Naive thymus-derived CD4-positive, alpha-beta T cell (primary cell): ENCODE data around the gene PPP2R3C. TPM values are rescaled to one million over a fixed set of nuclear protein-coding genes. Genes with fewer than 3 reads are reported as not detected.
A peak's percentile ranks its signal among the peaks of the same experiment; 100 is the strongest.
"Not testable (repeated sequence)": the region's sequence is repeated elsewhere in the genome, so short reads cannot be mapped to it uniquely, and the experiment has no call there.

ENCODE experiments used
- ATAC-seq: fragments of 150-1000 bp; cut with Tn5 transposase; 2 replicates; pipeline ENCODE4 v1.10.0; 2021; ENCODE audit warnings: mild to moderate bottlenecking, moderate library complexity
- CTCF ChIA-PET: fragments of 350-600 bp; sonication (Branson Sonifier 250); formaldehyde crosslinking; loops from one replicate; lab custom pipeline; 2021; ENCODE audit warnings: antibody characterized with exemption; lab: Charles Lee
- POLR2A ChIA-PET: fragments of 350-600 bp; sonication (Branson Sonifier 250); formaldehyde crosslinking; loops from one replicate; lab custom pipeline; 2021; ENCODE audit warnings: antibody characterized with exemption, inconsistent platforms; lab: Charles Lee
- DNase-seq, 9 donors: peaks; one replicate each; pipeline versions ENCODE4 v3.0.0 to v3.0.0-alpha.2; 2020 to 2022; ENCODE audit warnings: mixed read lengths in 1 of 9
- H3K27ac ChIP-seq: one replicate; pipeline ENCODE4 v1.7.0; 2013; ENCODE audit warnings: mild to moderate bottlenecking, low read depth, low read length, moderate library complexity
- H3K27me3 ChIP-seq, 2 donors: one replicate each; pipeline ENCODE4 v1.7.0; 2013; ENCODE audit warnings: low read length in 2 of 2, mild to moderate bottlenecking in 2 of 2, moderate library complexity in 2 of 2; ENCODE audit not compliant: control insufficient read depth in 2 of 2, insufficient read depth in 2 of 2
- H3K36me3 ChIP-seq, 3 experiments: 1 replicate in 2 of 3; 2 replicates in 1 of 3; pipeline ENCODE4 v1.7.0; 2013; ENCODE audit warnings: low read length in 3 of 3, mild to moderate bottlenecking in 3 of 3, moderate library complexity in 1 of 3; ENCODE audit not compliant: insufficient read depth in 3 of 3, control insufficient read depth in 2 of 3
- H3K4me1 ChIP-seq, 2 donors: one replicate each; pipeline ENCODE4 v1.7.0; 2013; ENCODE audit warnings: low read length in 2 of 2, mild to moderate bottlenecking in 2 of 2, moderate library complexity in 1 of 2; ENCODE audit not compliant: control insufficient read depth in 2 of 2, insufficient read depth in 2 of 2
- H3K4me3 ChIP-seq: 2 replicates; pipeline ENCODE4 v1.7.0; 2013; ENCODE audit warnings: mild to moderate bottlenecking, low read length
- H3K9me3 ChIP-seq, 3 experiments: 1 replicate in 2 of 3; 2 replicates in 1 of 3; pipeline ENCODE4 v1.7.0; 2013; ENCODE audit warnings: low read length in 3 of 3; ENCODE audit not compliant: control insufficient read depth in 2 of 3
- H3K27ac Mint-ChIP-seq, 9 donors: one replicate each; pipeline ENCODE4 v1.8.0; 2020 to 2022; ENCODE audit warnings: mixed read lengths in 9 of 9, mild to moderate bottlenecking in 8 of 9, moderate library complexity in 5 of 9, inconsistent platforms in 2 of 9
- H3K27me3 Mint-ChIP-seq, 5 donors: one replicate each; pipeline ENCODE4 v1.8.0; 2021 to 2022; ENCODE audit warnings: mixed read lengths in 5 of 5, mild to moderate bottlenecking in 1 of 5
- H3K36me3 Mint-ChIP-seq, 5 donors: one replicate each; pipeline ENCODE4 v1.8.0; 2020 to 2022; ENCODE audit warnings: mixed read lengths in 5 of 5, mild to moderate bottlenecking in 3 of 5, inconsistent platforms in 1 of 5
- H3K4me1 Mint-ChIP-seq, 7 donors: one replicate each; pipeline ENCODE4 v1.8.0; 2020 to 2022; ENCODE audit warnings: mixed read lengths in 7 of 7, mild to moderate bottlenecking in 3 of 7, inconsistent platforms in 1 of 7
- H3K4me3 Mint-ChIP-seq, 10 donors: one replicate each; pipeline ENCODE4 v1.8.0; 2020 to 2022; ENCODE audit warnings: mild to moderate bottlenecking in 10 of 10, mixed read lengths in 10 of 10, moderate library complexity in 6 of 10, inconsistent platforms in 2 of 10
- H3K9me3 Mint-ChIP-seq, 11 donors: one replicate each; pipeline ENCODE4 v1.8.0; 2020 to 2022; ENCODE audit warnings: mixed read lengths in 11 of 11, mild to moderate bottlenecking in 4 of 11, inconsistent platforms in 1 of 11, moderate library complexity in 1 of 11
- intact Hi-C, 2 donors: fragments of 100-400 bp; cut with micrococcal nuclease; formaldehyde crosslinking; loops; one replicate each; pipeline ENCODE4 v1.15.1; 2023
- polyA plus RNA-seq, 2 donors: library from polyadenylated mRNA; unstranded; fragments of 300-500 nt; fragmentation: Illumina TruSeq; gene quantifications; one replicate each; pipeline ENCODE4 v1.2.3, GENCODE V29; 2021
- total RNA-seq, 6 experiments: library from RNA in 5 of 6; stranded (reverse) in 5 of 6; gene quantifications; 1 replicate in 5 of 6; 2 replicates in 1 of 6; pipeline ENCODE4 v1.2.3 and lab custom pipeline; 2021 to 2026

PPP2R3C gene
- total and polyA plus RNA-seq, 7 experiments from 2014 or later, result 31.4 to 52.2 (median 36.7) TPM

DNA sequence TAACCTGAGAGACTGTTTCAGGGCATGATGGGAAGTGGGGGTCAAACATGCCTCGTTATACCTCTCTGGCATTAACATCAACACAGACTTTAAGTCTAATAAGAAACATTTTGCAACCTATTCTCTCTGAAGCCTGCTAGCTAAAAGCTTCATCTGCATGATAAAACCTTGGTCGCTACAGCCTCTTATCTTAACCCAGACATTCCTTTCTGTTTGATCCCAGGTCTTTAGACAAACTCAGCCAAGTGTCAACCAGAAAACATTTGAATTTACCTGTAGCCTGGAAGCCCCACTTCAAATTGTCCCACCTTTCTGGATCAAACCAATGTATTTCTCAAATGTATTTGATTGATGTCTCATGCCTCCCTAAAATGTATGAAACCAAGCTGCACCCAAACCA is 9.1 kb downstream of the PPP2R3C start:
- peak overlapping the region in 6 of 9 donors; percentile 10 to 65 (median 35) for H3K27ac Mint-ChIP-seq
- H3K9me3 ChIP-seq, result no peaks in the 10 kb centered on the region
- ChIA-PET POLR2A (interaction anchor here (0.7 kb wide), 1 partner anchor 9 kb away, joined by 4 read pairs; the partner anchor contains the start of gene PPP2R3C), CTCF (no interaction called here)
- no peaks in the 10 kb centered on the region for H3K27me3 ChIP-seq
- H3K27ac ChIP-seq, result no peak overlapping the region
- no peak for DNase-seq
- no peaks in the 10 kb centered on the region for H3K9me3 Mint-ChIP-seq
- no peak for ATAC-seq
- intact Hi-C loops, result no loop called here
- H3K4me1 ChIP-seq, result no peaks in the 10 kb centered on the region
- no peaks in the 10 kb centered on the region for H3K27me3 Mint-ChIP-seq
- no peak overlapping the region for H3K4me3 ChIP-seq
- H3K4me3 Mint-ChIP-seq, result no peak overlapping the region
- peaks cover 13 to 51% (median 15%) of the 10 kb centered on the region in 3 experiments for H3K36me3 ChIP-seq
- H3K4me1 Mint-ChIP-seq, result peaks cover 7 to 36% (median 23%) of the 10 kb centered on the region in 7 donors
- peaks cover 18 to 51% (median 42%) of the 10 kb centered on the region in 5 donors for H3K36me3 Mint-ChIP-seq

DNA sequence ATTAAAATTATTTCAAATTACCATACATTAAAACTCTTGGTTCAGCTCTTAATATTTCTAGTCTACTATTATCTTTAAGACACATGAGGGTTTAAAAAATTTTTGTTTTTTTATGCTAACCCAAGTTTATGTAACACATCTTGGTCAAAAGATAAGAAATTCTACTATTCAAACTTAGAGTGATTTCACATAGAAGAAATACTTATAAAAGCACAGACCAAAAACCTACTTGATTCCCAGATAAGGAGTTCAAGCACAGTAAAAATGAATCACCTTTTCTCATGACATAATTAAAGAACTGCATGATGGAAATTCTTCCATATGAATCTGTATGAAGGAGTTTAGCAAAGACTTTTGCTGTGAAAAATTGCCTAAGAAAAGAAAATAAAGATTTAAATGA is 13.9 kb downstream of the PPP2R3C start:
- DNase-seq, result no peak
- intact Hi-C loops, result no loop called here
- H3K9me3 ChIP-seq, result no peaks in the 10 kb centered on the region
- Mint-ChIP-seq H3K4me3 (no peak overlapping the region), H3K9me3 (no peaks in the 10 kb centered on the region), H3K36me3 (peaks cover 15 to 42% (median 35%) of the 10 kb centered on the region in 5 donors), H3K27me3 (no peaks in the 10 kb centered on the region), H3K4me1 (peaks cover 0 to 15% (median 2%) of the 10 kb centered on the region in 7 donors), H3K27ac (no peak overlapping the region)
- no peaks in the 10 kb centered on the region for H3K27me3 ChIP-seq
- H3K4me3 ChIP-seq, result no peak overlapping the region
- CTCF ChIA-PET, result no interaction called here
- ATAC-seq, result no peak
- POLR2A ChIA-PET, result interaction anchor here (0.7 kb wide), 1 partner anchor 133 kb away, joined by 3 read pairs; no protein-coding TSS in a partner anchor
- no peak overlapping the region for H3K27ac ChIP-seq
- peaks cover 10 to 54% (median 21%) of the 10 kb centered on the region in 3 experiments for H3K36me3 ChIP-seq
- H3K4me1 ChIP-seq, result no peaks in the 10 kb centered on the region

DNA sequence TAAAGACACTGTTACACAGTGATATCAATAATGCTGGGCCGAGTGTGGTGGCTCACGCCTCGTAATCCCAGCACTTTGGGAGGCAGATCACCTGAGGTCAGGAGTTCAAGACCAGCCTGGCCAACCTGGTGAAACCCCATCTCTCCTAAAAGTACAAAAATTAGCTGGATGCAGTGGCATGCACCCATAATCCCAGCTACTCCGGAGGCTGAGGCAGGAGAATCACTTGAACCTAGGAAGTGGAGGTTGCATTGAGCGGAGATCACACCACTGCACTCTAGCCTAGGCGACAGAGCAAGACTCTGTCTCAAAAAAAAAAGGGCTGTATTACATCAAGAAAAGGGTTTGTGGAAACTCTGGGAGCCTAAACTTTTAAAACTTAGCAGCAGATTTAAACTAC is 27.1 kb downstream of the PPP2R3C start:
- H3K36me3 ChIP-seq, result peaks cover 0 to 65% (median 9%) of the 10 kb centered on the region in 3 experiments
- POLR2A ChIA-PET, H3K4me1 Mint-ChIP-seq, H3K9me3 Mint-ChIP-seq, ATAC-seq, H3K27ac ChIP-seq, H3K9me3 ChIP-seq, H3K4me1 ChIP-seq, intact Hi-C loops, H3K27me3 Mint-ChIP-seq, DNase-seq, H3K4me3 ChIP-seq, H3K4me3 Mint-ChIP-seq, H3K27me3 ChIP-seq: not testable (repeated sequence)
- Mint-ChIP-seq H3K36me3 (peaks cover 0 to 34% (median 15%) of the 10 kb centered on the region in 5 donors), H3K27ac (peak overlapping the region in 1 of 9 donors; percentile 5)
- CTCF ChIA-PET, result interaction anchor here (0.6 kb wide), 1 partner anchor 331 kb away, joined by 3 read pairs; no protein-coding TSS in a partner anchor

DNA sequence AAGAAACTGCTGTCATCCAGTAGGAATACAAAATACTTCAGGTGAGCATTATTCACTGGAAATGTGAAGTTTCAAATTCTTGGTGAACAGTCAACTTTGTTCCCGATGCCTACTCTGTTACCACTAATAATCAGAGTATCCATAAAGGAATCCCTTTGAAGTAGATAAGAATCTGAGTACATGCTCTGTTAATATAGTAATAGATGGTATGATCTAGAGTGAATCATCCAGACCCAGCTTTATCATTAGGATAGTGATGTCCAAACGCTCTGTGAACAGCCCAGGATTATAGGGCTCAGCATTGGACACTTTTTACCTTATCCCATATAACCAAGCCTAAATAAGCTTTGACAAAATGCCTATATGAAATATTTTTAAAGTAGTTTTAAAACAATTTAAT is 33.3 kb downstream of the PPP2R3C start:
- Histone ChIP-seq H3K4me3 (no peak overlapping the region), H3K27ac (no peak overlapping the region), H3K9me3 (no peaks in the 10 kb centered on the region), H3K27me3 (no peaks in the 10 kb centered on the region), H3K4me1 (no peaks in the 10 kb centered on the region), H3K36me3 (peaks cover 0 to 66% (median 17%) of the 10 kb centered on the region in 3 experiments)
- Mint-ChIP-seq H3K27me3 (no peaks in the 10 kb centered on the region), H3K4me1 (no peaks in the 10 kb centered on the region), H3K27ac (peak overlapping the region in 5 of 9 donors; percentile 11 to 66 (median 50)), H3K4me3 (no peak overlapping the region), H3K36me3 (peaks cover 6 to 39% (median 19%) of the 10 kb centered on the region in 5 donors), H3K9me3 (no peaks in the 10 kb centered on the region)
- no peak for ATAC-seq
- intact Hi-C loops, result no loop called here
- ChIA-PET POLR2A (interaction anchor here (0.5 to 0.8 kb wide), 2 partner anchors 59 to 317 kb away, joined by 3 read pairs; no protein-coding TSS in a partner anchor), CTCF (no interaction called here)
- DNase-seq, result no peak

DNA sequence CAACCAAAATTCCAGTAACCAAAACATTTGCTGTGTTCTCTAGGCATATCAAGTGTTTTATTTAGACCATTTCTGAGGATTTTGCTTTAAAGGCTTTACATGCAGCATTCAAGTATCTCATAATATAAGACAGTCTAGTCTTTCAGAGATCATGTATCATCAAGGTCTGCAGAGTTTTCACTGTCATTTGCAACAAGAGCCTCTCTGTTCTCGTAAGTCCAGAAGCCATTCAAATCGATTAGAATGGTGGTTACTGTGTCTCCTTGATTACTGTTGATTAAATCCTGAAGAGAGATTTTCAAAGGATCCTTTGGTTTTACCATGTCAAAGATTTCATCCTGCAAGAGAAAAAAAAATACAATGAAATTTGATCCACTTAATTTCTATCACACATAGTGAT is 36.3 kb downstream of the PPP2R3C start:
- peaks cover 0 to 55% (median 21%) of the 10 kb centered on the region in 3 experiments for H3K36me3 ChIP-seq
- no peak for ATAC-seq
- H3K4me3 ChIP-seq, result no peak overlapping the region
- CTCF ChIA-PET, result no interaction called here
- Mint-ChIP-seq H3K27ac (peak overlapping the region in 5 of 9 donors; percentile 1 to 67 (median 21)), H3K27me3 (no peaks in the 10 kb centered on the region), H3K36me3 (peaks cover 6 to 38% (median 19%) of the 10 kb centered on the region in 5 donors), H3K9me3 (no peaks in the 10 kb centered on the region), H3K4me3 (no peak overlapping the region), H3K4me1 (no peaks in the 10 kb centered on the region)
- no peaks in the 10 kb centered on the region for H3K27me3 ChIP-seq
- no peaks in the 10 kb centered on the region for H3K9me3 ChIP-seq
- DNase-seq, result no peak
- intact Hi-C loops, result no loop called here
- POLR2A ChIA-PET, result no interaction called here
- H3K27ac ChIP-seq, result no peak overlapping the region
- no peaks in the 10 kb centered on the region for H3K4me1 ChIP-seq

DNA sequence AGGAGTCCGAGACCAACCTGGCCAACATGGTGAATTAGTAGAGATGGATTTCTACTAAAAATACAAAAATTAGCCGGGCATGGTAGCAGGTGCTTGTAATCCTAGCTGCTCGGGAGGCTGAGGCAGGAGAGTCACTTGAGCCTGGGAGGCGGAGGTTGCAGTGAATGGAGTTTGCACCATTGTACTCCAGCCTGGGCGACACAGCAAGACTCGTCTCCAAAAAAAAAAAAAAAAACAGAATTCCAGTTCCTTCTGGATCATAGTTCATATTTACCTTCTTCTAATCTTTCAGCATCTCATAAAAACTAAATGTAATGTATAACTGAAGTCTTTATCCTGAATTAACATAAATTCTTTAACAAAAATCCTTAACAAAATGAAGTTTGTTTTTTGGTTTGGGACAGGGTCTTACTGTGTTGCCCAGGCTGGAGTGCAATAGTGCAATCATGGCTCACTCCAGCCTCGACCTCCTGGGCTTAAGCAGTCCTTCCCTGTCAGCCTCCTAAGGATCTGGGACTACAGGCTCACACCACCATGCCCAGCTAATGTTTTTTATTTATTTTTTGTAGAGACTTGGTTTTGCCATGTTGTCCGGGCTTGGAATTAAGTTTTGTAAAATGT is 38.1 kb downstream of the PPP2R3C start:
- CTCF ChIA-PET, result no interaction called here
- peaks cover 0 to 50% (median 21%) of the 10 kb centered on the region in 3 experiments for H3K36me3 ChIP-seq
- no peaks in the 10 kb centered on the region for H3K4me1 ChIP-seq
- H3K9me3 ChIP-seq, result no peaks in the 10 kb centered on the region
- H3K4me3 ChIP-seq, result no peak overlapping the region
- H3K27me3 Mint-ChIP-seq, result no peaks in the 10 kb centered on the region
- H3K4me3 Mint-ChIP-seq, result no peak overlapping the region
- no peak for DNase-seq
- no peaks in the 10 kb centered on the region for H3K27me3 ChIP-seq
- no peaks in the 10 kb centered on the region for H3K9me3 Mint-ChIP-seq
- ATAC-seq, result no peak
- peak overlapping the region in 3 of 9 donors; percentile 14 to 46 (median 31) for H3K27ac Mint-ChIP-seq
- H3K27ac ChIP-seq, result no peak overlapping the region
- no peaks in the 10 kb centered on the region for H3K4me1 Mint-ChIP-seq
- H3K36me3 Mint-ChIP-seq, result peaks cover 6 to 38% (median 19%) of the 10 kb centered on the region in 5 donors
- intact Hi-C loops, result loop anchor here in 1 of 2 donors (5.0 kb wide), 1 partner anchor 36 kb away; the partner anchor contains the start of gene FAM177A1
- POLR2A ChIA-PET, result no interaction called here
